Muscle of arm (tissue), 12 donors: ENCODE measurements around the gene SRM. TPM values are rescaled to one million over a fixed set of nuclear protein-coding genes. Genes with fewer than 3 reads are reported as not detected.
"Not testable (repeated sequence)": the region's sequence is repeated elsewhere in the genome, so short reads cannot be mapped to it uniquely, and the experiment has no call there.

ENCODE experiments used
- DNase-seq: peaks from one replicate; pipeline ENCODE4 v3.0.0-alpha.2; 2013
- polyA plus RNA-seq, 12 donors: library from polyadenylated mRNA; unstranded; fragments of 120-200 nt; gene quantifications; one replicate each; pipeline ENCODE4 v1.2.1, GENCODE V29; 2013; ENCODE audit not compliant: insufficient read length in 12 of 12

SRM gene
- polyA plus RNA-seq, 12 donors: 44.2 to 83.0 (median 62.6) TPM; not detected in 1

DNA sequence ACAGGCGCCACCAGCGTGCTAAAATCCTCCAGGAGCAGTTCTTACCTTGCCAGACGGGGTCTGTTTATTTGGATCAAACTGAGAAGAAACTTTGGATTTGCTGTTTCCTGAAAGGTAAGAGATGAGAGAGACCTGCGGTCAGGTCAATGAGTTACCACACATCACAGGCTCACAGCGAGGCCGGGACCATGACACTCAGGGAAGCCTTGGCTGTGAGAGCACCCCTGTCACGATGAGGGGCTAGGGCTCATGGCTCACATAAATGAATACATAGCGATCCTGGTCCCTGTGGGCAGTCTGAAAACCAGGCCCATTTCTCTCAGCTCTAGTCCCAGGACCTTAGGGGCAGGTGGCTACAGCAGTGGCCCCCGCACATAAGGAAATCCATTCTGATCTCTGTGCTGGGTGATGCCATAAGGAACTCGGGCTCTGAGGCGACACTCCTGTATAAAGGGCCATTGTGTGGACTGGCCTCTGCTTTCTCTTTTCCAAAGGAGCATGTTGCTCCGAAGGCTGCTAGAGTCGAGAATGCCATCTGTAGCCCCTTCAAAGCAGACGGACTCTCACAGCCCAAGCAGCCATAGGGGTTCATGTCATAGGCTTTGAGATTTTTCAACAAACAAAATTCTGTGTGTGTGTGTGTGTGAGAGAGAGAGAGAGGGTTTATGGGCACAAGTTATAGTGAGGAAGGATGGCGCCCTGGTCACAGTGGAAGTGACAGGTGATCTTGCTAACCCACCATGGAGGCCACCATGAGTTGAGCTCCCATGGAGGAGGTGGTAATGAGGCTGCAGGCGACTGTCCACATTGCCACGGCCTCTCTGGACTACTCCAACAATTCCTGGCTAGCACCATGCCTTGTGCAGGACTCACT, 9.0 kb upstream of the SRM start:
- DNase-seq: no peak

DNA sequence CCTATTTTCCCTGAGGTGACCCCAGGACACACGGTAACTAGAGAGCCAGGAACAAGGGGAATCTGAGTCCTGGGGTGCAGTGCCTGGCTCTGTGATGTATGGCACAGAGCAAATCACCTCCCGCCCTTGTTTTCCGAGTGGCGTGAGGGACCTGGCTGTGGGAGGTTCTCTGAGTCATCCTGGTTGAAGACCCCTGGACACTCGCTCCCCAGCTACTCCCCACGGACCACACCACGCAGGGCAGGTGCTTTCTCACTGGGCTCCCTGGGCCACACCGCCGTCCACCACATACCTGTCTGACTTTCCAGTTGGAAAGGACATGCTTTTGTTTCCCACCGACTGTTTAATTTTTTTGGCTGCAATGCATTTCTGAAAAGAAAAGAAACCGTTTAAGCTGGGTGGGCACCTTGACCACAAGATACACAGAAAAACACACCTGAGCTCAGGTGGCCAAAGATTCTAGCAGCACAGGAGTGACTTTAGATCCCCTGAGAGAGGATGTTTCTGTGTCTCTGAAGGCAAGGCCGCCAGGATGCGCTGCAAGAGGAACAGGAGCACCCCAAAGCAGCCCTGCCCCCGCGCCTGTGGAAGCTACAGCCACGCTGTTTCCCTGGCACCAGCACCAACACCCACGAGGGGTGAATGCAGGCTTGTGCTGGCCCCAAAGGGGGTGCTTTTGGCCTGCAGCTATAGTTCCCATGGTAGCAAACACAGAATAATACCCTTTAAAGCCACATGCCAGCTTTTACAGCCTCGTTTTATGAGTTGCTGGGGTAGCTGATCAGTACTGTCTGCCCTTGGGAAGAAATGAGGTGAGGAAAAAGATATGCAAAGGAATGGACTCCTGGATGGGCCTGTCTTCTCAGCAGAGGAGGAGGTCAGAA, 8.1 kb upstream of the SRM start:
- DNase-seq: no peak

DNA sequence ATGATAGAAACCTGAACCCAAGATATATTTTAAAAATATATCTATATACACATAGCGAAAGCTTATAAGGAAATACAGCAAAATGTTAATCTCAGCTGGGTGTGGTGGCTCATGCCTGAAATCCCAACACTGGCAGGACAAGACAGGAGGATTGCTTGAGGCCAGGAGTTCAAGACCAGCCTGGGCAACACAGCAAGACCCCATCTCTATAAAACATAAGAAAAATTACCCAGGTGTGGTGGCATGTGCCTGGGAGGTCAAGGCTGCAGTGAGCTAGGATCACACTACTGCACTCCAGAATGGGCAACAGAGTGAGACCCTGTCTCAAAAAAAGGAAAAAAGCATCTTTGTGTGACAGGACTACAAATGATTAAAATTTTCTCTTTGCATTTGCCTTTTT, 6.0 kb upstream of the SRM start:
- no peak for DNase-seq

DNA sequence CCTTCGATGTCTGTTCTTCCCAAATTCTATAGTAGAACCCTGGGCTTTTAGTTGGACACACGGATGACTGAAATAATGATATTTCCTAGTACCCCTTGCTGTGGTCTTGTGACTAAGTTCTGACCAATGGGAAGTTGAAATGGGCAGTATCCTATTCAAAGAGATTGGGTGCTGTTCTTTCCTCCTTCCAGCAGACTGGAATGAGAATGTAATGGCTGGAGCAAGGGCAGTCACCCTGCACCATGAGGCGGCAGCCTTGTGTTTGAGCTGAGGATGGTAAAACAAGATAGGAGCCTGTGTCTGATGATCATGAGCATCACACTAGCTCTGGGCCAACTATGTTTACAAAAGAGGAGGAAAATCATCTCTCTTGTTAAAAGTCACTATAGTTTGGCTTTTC, 5.1 kb upstream of the SRM start:
- no peak for DNase-seq

DNA sequence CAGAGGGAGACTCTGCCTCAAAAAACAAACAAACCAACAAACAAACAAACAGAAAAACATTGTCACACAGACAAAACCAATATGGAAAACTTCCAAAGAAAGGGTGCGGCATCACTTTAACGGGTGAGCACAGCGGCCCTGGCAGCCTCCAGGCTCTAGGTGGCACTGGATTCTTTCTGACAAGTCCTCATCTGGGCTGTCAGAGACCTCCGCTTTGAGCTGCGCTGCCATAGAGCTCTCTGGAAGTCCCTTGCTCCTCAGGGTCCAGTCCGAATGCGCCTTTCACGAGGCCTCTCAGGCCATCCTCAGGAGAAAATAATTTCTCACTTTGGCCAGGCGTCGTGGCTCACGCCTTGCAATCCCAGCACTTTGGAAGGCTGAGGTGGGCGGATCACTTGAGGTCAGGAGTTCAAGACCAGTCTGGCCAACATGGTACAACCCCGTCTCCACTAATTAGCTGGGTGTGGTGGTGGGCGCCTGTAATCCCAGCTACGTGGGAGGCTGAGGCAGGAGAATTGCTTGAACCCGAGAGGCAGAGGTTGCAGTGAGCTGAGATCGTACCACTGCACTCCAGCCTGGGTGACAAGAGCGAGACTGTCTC, 4.2 kb upstream of the SRM start:
- not testable (repeated sequence) for DNase-seq

DNA sequence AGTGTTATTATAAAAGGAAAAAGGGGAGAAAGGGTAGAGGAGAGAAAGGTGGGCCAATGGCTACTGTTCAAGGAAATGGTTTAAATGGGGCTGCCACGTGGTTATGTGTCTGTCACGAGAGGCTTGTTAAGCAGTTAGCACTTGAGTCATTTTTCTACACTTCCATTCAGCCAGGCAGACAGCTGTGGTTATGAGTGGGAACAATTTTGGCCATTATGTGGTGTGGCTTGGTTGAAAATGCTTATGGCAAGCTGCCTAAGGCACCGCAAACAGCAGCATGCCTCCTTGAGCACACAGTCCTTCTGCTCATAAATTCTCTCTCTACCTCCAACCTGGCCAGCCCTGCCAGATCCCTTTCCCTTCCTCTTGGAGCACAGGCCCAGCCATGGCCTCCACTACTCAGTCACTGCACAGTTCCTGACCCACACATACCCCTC, 3.2 kb upstream of the SRM start:
- DNase-seq: no peak

DNA sequence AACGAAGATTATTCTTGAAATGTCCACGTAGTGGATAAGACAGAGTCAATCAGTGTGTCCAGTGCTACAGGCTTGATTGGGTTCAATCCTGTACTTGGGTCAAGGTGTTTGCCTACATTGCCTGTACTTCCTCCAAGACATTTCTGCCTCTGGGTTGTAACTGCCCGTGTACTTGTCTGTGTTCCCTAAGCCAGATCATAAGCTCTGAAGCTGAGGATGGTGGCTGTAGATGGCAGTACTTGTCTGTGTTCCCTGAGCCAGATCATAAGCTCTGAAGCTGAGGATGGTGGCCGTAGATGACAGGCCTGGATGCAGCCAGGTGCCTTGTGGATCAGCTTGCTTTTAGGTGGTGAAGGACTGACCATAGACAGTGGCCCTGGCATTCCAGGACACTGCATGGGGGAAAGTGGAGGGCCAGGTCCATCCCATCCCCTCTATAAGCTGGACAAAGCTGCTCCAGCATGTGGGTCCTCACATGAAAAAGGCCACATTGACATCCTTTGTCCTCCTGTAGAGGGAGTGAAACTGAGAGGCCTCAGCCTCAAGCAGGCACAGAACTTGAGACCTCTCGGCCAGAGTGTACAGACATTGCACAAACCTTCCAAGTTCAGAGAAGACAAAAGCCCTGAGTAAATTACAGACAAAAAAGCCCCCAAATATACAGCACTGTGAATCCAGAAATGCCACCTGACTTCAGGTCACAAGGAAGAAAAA, 2.0 kb upstream of the SRM start:
- DNase-seq: no peak

DNA sequence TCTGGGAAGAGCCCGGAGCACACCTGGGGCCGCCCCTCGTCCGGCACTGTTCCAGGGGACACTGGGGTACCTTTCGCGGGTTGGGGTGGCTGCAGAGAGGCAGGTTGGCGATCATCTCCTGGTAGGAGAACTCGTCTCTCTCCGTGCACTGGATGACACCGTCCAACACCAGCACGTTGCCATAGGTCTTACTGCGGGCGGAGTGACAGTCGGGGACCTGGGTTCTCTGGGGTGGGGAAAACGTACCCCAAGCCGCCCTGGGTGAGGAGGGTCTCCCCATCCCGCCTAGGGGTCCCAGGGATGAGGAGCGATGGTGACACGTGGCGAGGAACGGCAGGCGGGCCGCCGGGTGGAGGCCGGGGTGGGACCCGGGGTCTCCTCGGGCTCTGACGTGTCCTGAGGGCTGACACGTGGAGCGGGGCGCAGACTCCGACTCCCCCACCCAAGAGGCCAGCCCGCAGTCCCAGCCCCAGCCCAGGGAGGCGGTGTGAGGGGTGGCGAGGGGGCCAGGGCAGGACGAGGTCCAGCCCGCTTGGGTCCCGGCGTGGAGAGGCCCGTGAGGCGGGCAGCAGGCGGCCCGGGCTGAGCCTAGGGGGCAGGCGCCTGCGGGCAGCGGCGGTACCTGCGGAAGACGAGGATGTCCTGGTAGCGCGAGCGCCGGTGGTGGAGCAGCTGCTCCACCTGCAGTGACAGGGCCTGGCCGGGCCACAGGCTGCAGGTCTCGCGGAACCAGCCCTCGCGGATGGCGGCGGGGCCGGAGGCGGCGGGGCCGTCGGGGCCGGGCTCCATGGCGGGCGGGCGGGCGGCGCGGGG, 457 bp downstream of the SRM start:
- no peak for DNase-seq

DNA sequence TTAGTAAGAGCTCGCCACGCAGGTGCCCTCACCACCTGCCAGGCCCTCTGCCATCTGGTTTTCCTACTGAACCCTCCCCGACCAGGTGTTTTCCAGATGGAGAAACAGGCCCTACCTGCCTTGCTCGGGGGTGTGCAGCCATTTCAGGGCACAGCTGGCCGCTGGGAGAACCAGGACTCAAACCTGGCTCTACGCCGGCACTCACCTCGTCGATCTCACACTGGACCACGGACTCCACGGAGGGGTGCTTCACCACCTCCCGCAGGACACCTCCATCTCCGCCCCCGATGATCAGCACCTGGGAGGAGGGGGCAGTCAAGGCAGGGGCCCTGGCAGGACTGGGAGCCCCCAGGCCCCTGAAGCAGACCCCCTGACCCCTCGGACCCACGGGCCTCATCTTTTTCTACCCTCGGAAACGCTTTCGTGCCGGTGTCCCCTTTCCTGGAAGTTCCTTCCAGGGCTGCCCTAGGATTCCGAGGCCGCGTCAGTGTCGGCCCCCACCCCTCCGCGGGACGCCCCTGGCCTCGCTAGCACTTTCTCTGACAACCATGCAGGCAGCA, 1.1 kb downstream of the SRM start:
- no peak for DNase-seq

DNA sequence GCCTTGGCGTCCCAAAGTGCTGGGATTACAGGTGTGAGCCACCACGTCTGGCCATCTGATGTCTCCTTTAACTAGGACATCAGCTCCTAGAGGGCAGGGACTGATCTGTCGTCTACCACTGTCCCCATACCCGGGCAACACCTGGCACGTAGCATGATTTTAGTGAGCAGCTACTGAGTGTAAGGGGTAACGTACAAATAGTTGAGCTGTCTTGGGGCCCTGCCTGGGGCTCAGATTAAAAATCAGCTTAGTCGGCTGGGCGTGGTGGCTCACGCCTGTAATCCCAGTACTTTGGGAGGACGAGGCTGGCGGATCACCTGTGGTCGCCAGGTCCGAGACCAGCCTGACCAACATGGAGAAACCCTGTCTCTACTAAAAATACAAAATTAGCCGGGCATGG, 1.8 kb downstream of the SRM start:
- no peak for DNase-seq

DNA sequence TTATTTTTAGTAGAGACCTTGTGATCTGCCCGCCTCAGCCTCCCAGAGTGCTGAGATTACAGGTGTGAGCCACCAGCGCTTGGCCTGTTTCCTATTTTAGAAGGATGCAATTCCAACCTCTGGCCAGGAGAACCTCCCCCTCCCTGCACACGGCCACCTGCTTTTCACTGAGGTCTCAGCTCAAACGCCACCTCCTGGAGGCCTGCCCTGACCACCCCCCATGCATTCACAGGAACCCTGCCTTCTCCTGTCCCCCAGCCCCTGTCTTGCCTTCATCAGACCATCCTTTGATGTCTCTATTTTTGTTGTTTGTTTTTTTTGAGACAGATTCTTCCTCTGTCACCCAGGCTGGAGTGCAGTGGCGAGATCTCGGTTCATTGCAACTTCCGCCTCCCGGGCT, 2.3 kb downstream of the SRM start:
- DNase-seq: no peak

DNA sequence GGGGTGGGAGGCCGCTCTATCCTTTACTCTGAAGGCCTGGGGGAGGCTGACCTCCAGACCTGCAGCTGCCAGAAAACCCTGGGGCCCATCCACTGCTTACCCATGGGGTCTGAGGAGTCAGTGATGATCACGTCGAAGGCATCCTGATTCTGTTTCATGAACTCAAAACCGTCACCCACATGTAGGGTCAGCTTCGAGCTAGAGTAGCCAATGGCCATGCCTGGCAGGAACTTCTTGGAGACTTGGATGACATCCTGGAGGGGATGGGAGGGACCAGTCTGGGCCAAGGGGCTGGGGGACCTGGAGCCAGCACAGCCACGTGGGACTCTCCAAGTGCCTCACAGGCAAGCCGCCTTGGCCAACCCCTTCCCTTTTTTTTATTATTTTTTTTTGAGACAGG, 3.3 kb downstream of the SRM start:
- DNase-seq: no peak

DNA sequence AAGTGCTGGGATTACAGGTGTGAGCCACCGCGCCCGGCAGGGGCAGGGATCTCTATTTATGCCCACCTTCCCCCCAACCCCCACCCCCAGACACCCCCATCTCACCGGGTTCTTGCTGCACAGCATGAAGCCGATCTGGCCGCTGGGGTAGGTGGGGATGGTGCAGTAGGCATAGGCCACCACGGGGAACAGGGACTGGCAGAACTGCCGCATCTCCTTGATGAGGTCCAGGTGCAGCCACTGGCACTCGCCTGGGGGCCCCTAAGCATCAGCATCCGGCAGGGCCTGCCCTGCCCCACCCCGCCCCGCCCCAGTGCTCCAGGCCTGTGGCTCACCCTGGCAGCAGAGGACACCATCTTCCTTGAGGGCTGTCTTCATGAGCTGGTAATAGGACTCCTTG, 4.1 kb downstream of the SRM start:
- DNase-seq: no peak

DNA sequence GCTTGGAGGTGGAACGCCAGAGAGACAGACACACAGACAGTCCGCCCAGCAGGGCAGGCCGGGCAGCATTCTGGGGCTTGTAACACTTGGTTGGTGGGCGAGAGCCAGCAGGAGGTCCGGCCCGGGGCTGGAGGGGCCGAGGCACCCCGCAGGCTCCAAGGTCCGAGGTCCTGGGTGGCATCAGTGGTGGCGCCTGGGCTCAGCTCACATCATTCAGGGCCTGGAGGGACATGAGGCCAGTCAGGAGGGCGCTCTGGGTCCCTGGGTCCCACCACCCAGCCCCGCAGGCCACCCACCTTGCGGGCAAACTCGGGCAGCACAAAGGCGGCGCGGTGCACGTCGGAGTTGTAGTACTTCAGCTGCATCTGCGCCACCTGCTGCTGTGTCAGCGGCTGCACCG, 5.2 kb downstream of the SRM start:
- DNase-seq: no peak

DNA sequence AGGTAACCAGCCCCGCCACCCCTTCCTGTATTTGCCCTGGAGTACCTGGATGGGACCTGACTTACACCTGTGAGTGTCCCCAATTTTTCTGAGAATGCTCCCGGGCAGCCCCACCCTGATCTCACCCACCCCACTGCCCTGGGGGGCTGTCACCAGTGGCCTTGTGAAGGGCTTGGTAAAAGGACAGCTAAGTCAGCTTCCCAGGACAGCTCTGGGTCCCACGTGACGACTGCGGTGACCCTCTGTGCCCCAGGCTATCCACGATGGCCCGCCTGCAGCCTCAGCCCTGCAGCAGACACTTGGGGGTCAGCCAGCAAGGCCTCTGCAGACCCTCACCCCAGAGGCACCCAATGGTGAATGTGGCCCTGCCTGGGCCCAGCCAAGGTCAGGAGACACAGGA, 5.6 kb downstream of the SRM start:
- DNase-seq: no peak

DNA sequence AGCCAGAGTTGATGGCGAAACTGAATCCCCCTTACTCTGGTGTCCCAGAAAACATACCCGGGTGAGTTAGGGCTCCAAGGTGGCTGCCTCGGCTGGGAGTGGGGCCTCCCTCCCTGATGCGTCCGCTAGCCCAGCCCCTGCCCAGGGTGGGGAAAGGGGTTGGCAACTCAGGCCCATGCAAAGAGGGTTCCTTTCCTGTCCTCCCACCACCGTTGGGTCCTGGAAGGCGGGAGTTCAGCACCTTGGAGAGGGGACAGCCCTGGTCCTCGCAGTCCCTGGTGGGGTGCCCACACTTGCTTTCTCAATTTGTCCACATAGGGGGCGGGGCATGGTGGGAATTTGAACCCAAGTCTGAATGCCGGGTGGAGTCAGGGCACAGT, 6.1 kb downstream of the SRM start:
- DNase-seq: no peak

DNA sequence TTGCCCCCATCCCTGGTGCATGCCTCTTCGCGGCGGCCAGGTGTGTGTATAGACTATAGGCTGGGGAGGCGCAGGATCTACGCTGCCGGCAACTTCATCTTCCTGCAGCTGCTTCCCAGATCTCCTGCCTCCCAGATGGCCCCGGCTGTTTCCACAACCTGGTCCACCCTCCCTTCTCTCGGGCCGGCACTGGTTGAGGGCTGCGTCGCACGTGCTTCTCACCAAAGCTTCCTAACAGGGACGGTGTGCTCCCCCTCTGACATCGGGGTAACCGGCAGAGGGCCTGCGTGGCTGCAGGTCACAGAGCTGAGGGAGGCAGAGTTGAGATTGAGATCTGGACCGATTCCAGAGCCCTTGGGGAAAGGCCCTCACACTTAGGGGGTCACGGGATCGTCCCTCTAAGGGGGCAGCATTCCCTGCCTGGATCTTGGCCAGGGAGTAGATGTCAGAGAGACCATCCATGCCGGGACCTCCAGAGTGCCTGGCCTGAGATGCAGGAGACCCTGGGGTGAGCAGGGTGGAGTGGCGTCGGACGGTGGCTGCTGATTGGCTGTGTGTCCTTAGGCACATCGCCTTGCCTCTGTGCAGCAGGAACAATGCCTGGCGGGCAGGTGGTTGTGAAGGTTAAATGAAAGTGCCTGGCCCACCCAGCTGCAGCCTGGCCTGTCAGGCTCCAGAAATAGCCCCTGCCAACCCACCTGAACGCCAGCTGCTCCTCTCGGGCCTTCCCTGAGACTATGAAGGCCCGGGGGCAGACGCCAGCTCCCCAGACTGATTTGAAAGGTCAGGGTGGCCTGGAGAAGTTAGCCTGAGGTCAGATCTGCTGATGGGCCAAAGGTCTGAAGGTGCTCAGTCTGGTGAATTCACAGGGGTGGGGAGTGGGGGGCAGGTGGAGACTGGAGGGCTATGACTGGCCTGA, 6.7 kb downstream of the SRM start:
- no peak for DNase-seq

DNA sequence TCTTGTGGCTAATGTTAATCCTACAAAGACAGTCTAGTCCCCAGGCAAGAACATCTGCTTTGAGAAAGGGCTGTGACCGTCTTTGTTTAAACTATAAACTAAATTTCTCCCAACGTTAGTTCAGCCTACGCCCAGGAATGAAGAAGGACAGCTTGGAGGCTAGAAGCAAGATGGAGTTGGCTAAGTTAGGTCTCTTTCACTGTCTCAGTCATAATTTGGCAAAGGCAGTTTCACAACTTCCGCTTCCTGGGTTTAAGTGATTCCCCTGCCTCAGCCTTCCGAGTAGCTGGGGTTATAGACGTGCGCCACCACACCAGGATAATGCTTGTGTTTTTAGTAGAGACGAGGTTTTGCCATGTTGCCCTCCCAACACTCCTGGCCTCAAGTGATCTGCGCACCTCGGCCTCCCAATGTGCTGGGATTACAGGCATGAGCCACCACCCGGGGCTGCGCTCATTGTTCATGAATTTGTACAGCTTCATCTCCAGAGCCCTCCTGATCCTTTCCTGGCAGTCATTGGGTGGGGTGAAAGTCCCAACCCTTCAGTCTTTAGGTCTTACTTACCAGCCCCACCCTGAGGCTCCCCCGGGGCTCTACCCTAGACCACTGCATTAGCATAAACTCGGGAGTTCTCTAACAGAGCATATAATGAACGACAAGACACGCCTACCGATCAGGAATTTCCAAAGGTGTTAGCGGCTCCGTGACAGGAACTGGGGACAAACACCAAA, 7.9 kb downstream of the SRM start:
- DNase-seq: no peak

DNA sequence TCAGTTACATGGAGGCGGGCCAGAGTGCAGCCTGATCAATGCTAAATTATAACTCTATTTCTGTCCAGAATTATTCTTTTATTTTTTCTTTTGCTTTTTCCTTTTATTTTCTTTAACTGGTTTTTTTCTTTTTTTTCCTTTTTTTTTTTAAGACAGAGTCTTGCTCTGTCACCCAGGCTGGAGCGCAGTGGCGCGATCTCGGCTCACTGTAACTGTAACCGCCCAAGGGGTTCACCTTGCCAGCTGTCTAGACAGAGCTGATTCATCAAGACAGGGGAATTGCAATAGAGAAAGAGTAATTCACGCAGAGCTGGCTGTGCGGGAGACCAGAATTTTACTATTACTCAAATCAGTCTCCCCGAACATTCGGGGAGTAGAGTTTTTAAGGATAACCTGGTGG, 8.7 kb downstream of the SRM start:
- not testable (repeated sequence) for DNase-seq
